Esophagus muscularis mucosa (tissue), 4 donors: Measurements from ENCODE around the gene TMCC1. TPM values are rescaled to one million over a fixed set of nuclear protein-coding genes. Genes with fewer than 3 reads are reported as not detected.
A peak's percentile ranks its signal among the peaks of the same experiment; 100 is the strongest.

Experiments
- DNase-seq: peaks from one replicate; pipeline ENCODE4 v3.0.0-alpha.2; 2017; ENCODE audit errors: extremely low spot score
- H3K27ac ChIP-seq, 4 donors: fragments of 200-600 bp; sonication (generic); replicated peaks in 1 of 4; 1 replicate in 3 of 4; 2 replicates in 1 of 4; pipeline ENCODE4 v1.5.1; 2016 to 2019; ENCODE audit warnings: mild to moderate bottlenecking in 1 of 4
- H3K27me3 ChIP-seq, 4 donors: fragments of 200-600 bp; sonication (generic); one replicate each; pipeline versions ENCODE4 v1.5.1 to v1.6.0; 2016 to 2019
- H3K36me3 ChIP-seq, 4 donors: fragments of 200-600 bp; sonication (generic); one replicate each; pipeline ENCODE4 v1.5.1; 2016 to 2019
- H3K4me1 ChIP-seq, 4 donors: fragments of 200-600 bp; sonication (generic); one replicate each; pipeline ENCODE4 v1.5.1; 2016 to 2019
- H3K4me3 ChIP-seq, 4 donors: fragments of 200-600 bp; sonication (generic); 1 replicate in 2 of 4; 2 replicates in 2 of 4; pipeline ENCODE4 v1.5.1; 2016 to 2019; ENCODE audit warnings: mild to moderate bottlenecking in 4 of 4, moderate library complexity in 1 of 4
- H3K9me3 ChIP-seq, 4 donors: fragments of 200-600 bp; sonication (generic); 1 replicate in 3 of 4; 2 replicates in 1 of 4; pipeline ENCODE4 v1.5.1; 2016 to 2019
- EP300 ChIP-seq: sonication (generic); formaldehyde crosslinking; IDR thresholded peaks from one replicate; pipeline ENCODE4 v1.6.1; 2017; ENCODE audit warnings: antibody characterized with exemption
- POLR2A ChIP-seq: fragments of 450-650 bp; IDR thresholded peaks from one replicate; pipeline ENCODE4 v1.6.1; 2017; ENCODE audit warnings: antibody characterized with exemption, moderate library complexity, mild to moderate bottlenecking, low read depth
- POLR2AphosphoS5 ChIP-seq, 2 donors: sonication (generic); formaldehyde crosslinking; IDR thresholded peaks; one replicate each; pipeline ENCODE4 v1.6.1; 2017; ENCODE audit warnings: antibody characterized with exemption in 2 of 2
- WGBS: methylation state at CpG from one replicate; pipeline ENCODE4 v1.1.5; 2018; 5-methylcytosine and 5-hydroxymethylcytosine counted together
- intact Hi-C: fragments of 100-400 bp; cut with DNase I; formaldehyde crosslinking; loops from one replicate; pipeline ENCODE4 v1.15.1; 2023
- total RNA-seq, 4 donors: library from RNA; depleted of rRNA; stranded (reverse); fragments of >200 nt; gene quantifications; one replicate each; pipeline versions ENCODE4 v1.1.0 to v1.2.1, GENCODE V29; 2016
- TF ChIP-seq, protein P1 (sequence below), 3 experiments: fragments of 200-600 bp in 2 of 3; fragments of 450-650 bp in 1 of 3; sonication (generic) in 2 of 3; IDR thresholded peaks; one replicate each; pipeline ENCODE4 v1.5.1; 2017 to 2019; ENCODE audit warnings: antibody characterized with exemption in 3 of 3, mild to moderate bottlenecking in 2 of 3, moderate library complexity in 1 of 3

The TMCC1 gene
- total RNA-seq, 4 donors from 2014 or later: 24.5 to 36.2 (median 28.9) TPM

- TF ChIP-seq, protein P1, sequence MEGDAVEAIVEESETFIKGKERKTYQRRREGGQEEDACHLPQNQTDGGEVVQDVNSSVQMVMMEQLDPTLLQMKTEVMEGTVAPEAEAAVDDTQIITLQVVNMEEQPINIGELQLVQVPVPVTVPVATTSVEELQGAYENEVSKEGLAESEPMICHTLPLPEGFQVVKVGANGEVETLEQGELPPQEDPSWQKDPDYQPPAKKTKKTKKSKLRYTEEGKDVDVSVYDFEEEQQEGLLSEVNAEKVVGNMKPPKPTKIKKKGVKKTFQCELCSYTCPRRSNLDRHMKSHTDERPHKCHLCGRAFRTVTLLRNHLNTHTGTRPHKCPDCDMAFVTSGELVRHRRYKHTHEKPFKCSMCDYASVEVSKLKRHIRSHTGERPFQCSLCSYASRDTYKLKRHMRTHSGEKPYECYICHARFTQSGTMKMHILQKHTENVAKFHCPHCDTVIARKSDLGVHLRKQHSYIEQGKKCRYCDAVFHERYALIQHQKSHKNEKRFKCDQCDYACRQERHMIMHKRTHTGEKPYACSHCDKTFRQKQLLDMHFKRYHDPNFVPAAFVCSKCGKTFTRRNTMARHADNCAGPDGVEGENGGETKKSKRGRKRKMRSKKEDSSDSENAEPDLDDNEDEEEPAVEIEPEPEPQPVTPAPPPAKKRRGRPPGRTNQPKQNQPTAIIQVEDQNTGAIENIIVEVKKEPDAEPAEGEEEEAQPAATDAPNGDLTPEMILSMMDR (IDR thresholded peaks at IDR 0.05): no peak
- TF ChIP-seq POLR2A: no peak
- no peak for TF ChIP-seq POLR2AphosphoS5 (IDR thresholded peaks at IDR 0.05)
- TF ChIP-seq EP300: no peak
These were observed 288.1 kb downstream of the TMCC1 start for GRCh38 chr3:129605203-129605921.

DNA sequence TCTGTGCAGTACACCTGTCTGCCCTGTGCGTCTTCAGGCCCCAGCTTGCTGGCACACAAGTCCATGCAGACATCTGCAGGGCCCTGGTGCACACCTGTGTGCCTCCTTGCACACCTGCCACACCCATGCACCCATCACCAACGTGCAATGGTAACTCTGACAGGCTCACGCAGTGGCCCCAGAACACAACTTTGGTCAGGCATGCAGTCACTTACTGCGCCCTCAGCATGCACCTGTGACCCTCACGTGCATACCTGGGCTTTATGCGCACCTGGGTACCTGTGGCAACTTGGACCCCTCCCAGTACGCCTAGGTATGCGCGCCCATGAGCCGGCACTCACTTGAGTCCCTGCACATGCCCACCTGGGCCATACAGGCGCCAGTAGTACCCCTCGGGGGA lies 288.7 kb downstream of the TMCC1 start:
- intact Hi-C loops: loop anchor here (5.0 kb wide), 1 partner anchor 112 kb away; no protein-coding TSS in a partner anchor
- WGBS: 57% methylated on average over 5 of the region's 12 CpGs
- H3K9me3 ChIP-seq: no peaks in the 10 kb centered on the region
- DNase-seq: no peak
- H3K4me3 ChIP-seq: peak overlapping the region; percentile 65 to 75 (median 68)
- peak overlapping the region; percentile 80 to 85 (median 82) for H3K27ac ChIP-seq
- H3K4me1 ChIP-seq: peaks cover 64 to 96% (median 92%) of the 10 kb centered on the region in 4 donors
- H3K27me3 ChIP-seq: peaks cover 0 to 20% (median 10%) of the 10 kb centered on the region in 4 donors
- H3K36me3 ChIP-seq: peaks cover 0 to 16% (median 0%) of the 10 kb centered on the region in 4 donors
- TF ChIP-seq, protein P1 (IDR thresholded peaks at IDR 0.05): no peak
- TF ChIP-seq EP300: no peak

More at GRCh38 chr3:129605203-129605921, 288.1 kb downstream of the TMCC1 start:
- no CpG with 5 or more reads among the region's 98 CpGs for WGBS
- no peak for DNase-seq
- H3K9me3 ChIP-seq: no peaks in the 10 kb centered on the region
- intact Hi-C loops: no loop called here
- peak overlapping the region; percentile 65 to 75 (median 68) for H3K4me3 ChIP-seq
- peaks cover 0 to 20% (median 10%) of the 10 kb centered on the region in 4 donors for H3K27me3 ChIP-seq
- peaks cover 0 to 16% (median 0%) of the 10 kb centered on the region in 4 donors for H3K36me3 ChIP-seq
- peak overlapping the region; percentile 80 to 85 (median 82) for H3K27ac ChIP-seq
- peaks cover 63 to 96% (median 92%) of the 10 kb centered on the region in 4 donors for H3K4me1 ChIP-seq

- 75% methylated on average over 8 of the region's 8 CpGs for WGBS
- Histone ChIP-seq H3K4me3 (peak overlapping the region; percentile 65 to 75 (median 68)), H3K4me1 (peaks cover 62 to 96% (median 93%) of the 10 kb centered on the region in 4 donors)
These were observed 289.3 kb downstream of the TMCC1 start for GRCh38 chr3:129603991-129604749.

DNA sequence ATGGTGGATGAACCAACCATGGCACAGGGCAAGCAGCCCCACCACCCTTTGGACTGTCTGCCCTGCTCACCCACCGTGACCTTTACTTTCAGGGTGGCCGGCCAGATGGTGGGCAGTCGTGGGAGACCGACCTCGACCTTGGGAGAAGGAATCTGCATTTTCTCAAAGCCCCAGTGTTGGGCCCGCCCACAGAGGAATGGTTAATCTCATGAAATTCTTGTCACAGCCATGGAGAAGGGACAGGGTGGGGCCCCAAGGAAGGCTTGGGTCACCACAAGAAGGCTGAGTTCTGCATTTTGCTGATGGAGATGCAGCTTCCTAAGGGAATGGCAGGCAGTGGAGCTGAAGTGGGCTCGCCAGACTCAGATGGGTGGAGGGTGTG lies 290.0 kb downstream of the TMCC1 start:
- peaks cover 61 to 96% (median 93%) of the 10 kb centered on the region in 4 donors for H3K4me1 ChIP-seq
- H3K27me3 ChIP-seq: peaks cover 0 to 20% (median 10%) of the 10 kb centered on the region in 4 donors
- no CpG with 5 or more reads among the region's 7 CpGs for WGBS
- H3K4me3 ChIP-seq: peak overlapping the region; percentile 65 to 75 (median 68)
- peak overlapping the region; percentile 80 to 85 (median 82) for H3K27ac ChIP-seq
- no peaks in the 10 kb centered on the region for H3K9me3 ChIP-seq
- peaks cover 0 to 16% (median 0%) of the 10 kb centered on the region in 4 donors for H3K36me3 ChIP-seq
- intact Hi-C loops: loop anchor here (5.0 kb wide), 1 partner anchor 111 kb away; no protein-coding TSS in a partner anchor
- DNase-seq: no peak
- TF ChIP-seq POLR2AphosphoS5 (IDR thresholded peaks at IDR 0.05) (no peak), EP300 (no peak), POLR2A (no peak)
- TF ChIP-seq, protein P1 (IDR thresholded peaks at IDR 0.05): no peak

More at GRCh38 chr3:129603991-129604749, 289.3 kb downstream of the TMCC1 start:
- no peaks in the 10 kb centered on the region for H3K9me3 ChIP-seq
- peak overlapping the region; percentile 80 to 85 (median 82) for H3K27ac ChIP-seq
- DNase-seq: no peak
- H3K36me3 ChIP-seq: peaks cover 0 to 16% (median 0%) of the 10 kb centered on the region in 4 donors
- H3K27me3 ChIP-seq: peaks cover 0 to 20% (median 10%) of the 10 kb centered on the region in 4 donors
- TF ChIP-seq EP300 (no peak), POLR2A (no peak), POLR2AphosphoS5 (IDR thresholded peaks at IDR 0.05) (no peak)
- TF ChIP-seq, protein P1 (IDR thresholded peaks at IDR 0.05): no peak
- intact Hi-C loops: loop anchor here (5.0 kb wide), 1 partner anchor 112 kb away; no protein-coding TSS in a partner anchor
